H9 (cell line): ENCODE results near the gene DCAF12. TPM values are rescaled to one million over a fixed set of nuclear protein-coding genes. Genes with fewer than 3 reads are reported as not detected.

Experiments used
- DNase-seq: peaks from one replicate; pipeline ENCODE4 v3.0.0-alpha.2; 2017
- H2AFZ ChIP-seq: one replicate; pipeline ENCODE4 v1.6.1; 2013; ENCODE audit warnings: mild to moderate bottlenecking, low read length, control low read depth, moderate library complexity
- H2AK5ac ChIP-seq: 2 replicates; pipeline ENCODE4 v1.6.1; 2013; ENCODE audit warnings: low read length, control low read depth, mixed read lengths; ENCODE audit not compliant: insufficient read length
- H2BK120ac ChIP-seq: one replicate; pipeline ENCODE4 v1.6.1; 2013; ENCODE audit warnings: low read depth, mild to moderate bottlenecking, low read length, control low read depth, inconsistent platforms; ENCODE audit not compliant: poor library complexity, severe bottlenecking
- H2BK12ac ChIP-seq: 2 replicates; pipeline ENCODE4 v1.6.1; 2013; ENCODE audit warnings: low read length, control low read depth, mixed read lengths, low read depth; ENCODE audit not compliant: insufficient read length
- H2BK15ac ChIP-seq: 2 replicates; pipeline ENCODE4 v1.6.1; 2013; ENCODE audit warnings: low read depth, low read length, control low read depth
- H2BK20ac ChIP-seq: one replicate; pipeline ENCODE4 v1.6.1; 2013; ENCODE audit warnings: low read depth, mild to moderate bottlenecking, low read length, control low read depth, inconsistent platforms; ENCODE audit not compliant: poor library complexity, severe bottlenecking
- H2BK5ac ChIP-seq: 2 replicates; pipeline ENCODE4 v1.6.1; 2013; ENCODE audit warnings: low read length, control low read depth, mixed read lengths; ENCODE audit not compliant: insufficient read length
- H3K14ac ChIP-seq: 2 replicates; pipeline ENCODE4 v1.6.1; 2013; ENCODE audit warnings: low read length, control low read depth; ENCODE audit not compliant: insufficient read depth
- H3K18ac ChIP-seq: 2 replicates; pipeline ENCODE4 v1.6.1; 2013; ENCODE audit warnings: low read depth, mild to moderate bottlenecking, mixed read lengths, low read length, control low read depth; ENCODE audit not compliant: insufficient read length
- H3K23ac ChIP-seq: 2 replicates; pipeline ENCODE4 v1.6.1; 2013; ENCODE audit warnings: low read length, control low read depth, mixed read lengths, low read depth; ENCODE audit not compliant: insufficient read length
- H3K23me2 ChIP-seq: 2 replicates; pipeline ENCODE4 v1.6.1; 2013; ENCODE audit warnings: low read depth, mild to moderate bottlenecking, mixed read lengths, low read length, control low read depth; ENCODE audit not compliant: insufficient read length, poor library complexity, severe bottlenecking
- H3K27ac ChIP-seq: 2 replicates; pipeline ENCODE4 v1.5.1; 2013; ENCODE audit warnings: low read length, control low read depth, mixed read lengths, low read depth; ENCODE audit not compliant: insufficient read length
- H3K27me3 ChIP-seq: 2 replicates; pipeline ENCODE4 v1.6.1; 2013; ENCODE audit warnings: low read length, control low read depth, inconsistent platforms; ENCODE audit not compliant: insufficient read depth
- H3K4ac ChIP-seq: 2 replicates; pipeline ENCODE4 v1.6.1; 2013; ENCODE audit warnings: low read depth, mild to moderate bottlenecking, control low read depth, inconsistent platforms, low read length, moderate library complexity
- H3K4me1 ChIP-seq: 2 replicates; pipeline ENCODE4 v1.6.1; 2013; ENCODE audit warnings: low read length, control low read depth, inconsistent platforms; ENCODE audit not compliant: insufficient read depth
- H3K4me2 ChIP-seq: 2 replicates; pipeline ENCODE4 v1.6.1; 2013; ENCODE audit warnings: low read length, control low read depth, mixed read lengths; ENCODE audit not compliant: insufficient read length, insufficient read depth
- H3K56ac ChIP-seq: 2 replicates; pipeline ENCODE4 v1.6.1; 2013; ENCODE audit warnings: low read depth, mild to moderate bottlenecking, mixed read lengths, low read length, control low read depth; ENCODE audit not compliant: insufficient read length
- H3K79me1 ChIP-seq: 2 replicates; pipeline ENCODE4 v1.6.1; 2013; ENCODE audit warnings: low read depth, mild to moderate bottlenecking, moderate library complexity, low read length, control low read depth, inconsistent platforms; ENCODE audit not compliant: insufficient read depth, poor library complexity, severe bottlenecking
- H3K79me2 ChIP-seq: 2 replicates; pipeline ENCODE4 v1.6.1; 2013; ENCODE audit warnings: low read length, control low read depth, inconsistent platforms; ENCODE audit not compliant: insufficient read depth
- H3K9ac ChIP-seq: 2 replicates; pipeline ENCODE4 v1.6.1; 2013; ENCODE audit warnings: low read length, control low read depth, mixed read lengths; ENCODE audit not compliant: insufficient read length; ENCODE audit errors: extremely low read depth
- H3K9me3 ChIP-seq: one replicate; pipeline ENCODE4 v1.6.1; 2013; ENCODE audit warnings: low read depth, low read length, inconsistent platforms; ENCODE audit not compliant: control insufficient read depth
- H3T11ph ChIP-seq: one replicate; pipeline ENCODE4 v1.6.1; 2013; ENCODE audit warnings: mild to moderate bottlenecking, low read length, control low read depth, inconsistent platforms
- H4K20me1 ChIP-seq: one replicate; pipeline ENCODE4 v1.6.1; 2013; ENCODE audit not compliant: control insufficient read depth, insufficient read length, insufficient read depth
- H4K5ac ChIP-seq: 2 replicates; pipeline ENCODE4 v1.6.1; 2013; ENCODE audit warnings: low read depth, mild to moderate bottlenecking, mixed read lengths, low read length, control low read depth; ENCODE audit not compliant: insufficient read length
- H4K8ac ChIP-seq: replicated peaks from 2 replicates; pipeline ENCODE4 v1.6.1; 2013; ENCODE audit warnings: low read length, control low read depth, mixed read lengths, low read depth; ENCODE audit not compliant: insufficient read length
- H4K91ac ChIP-seq: 2 replicates; pipeline ENCODE4 v1.6.1; 2013; ENCODE audit warnings: low read depth, mild to moderate bottlenecking, moderate library complexity, mixed read lengths, low read length, control low read depth; ENCODE audit not compliant: insufficient read length
- H3K27ac Mint-ChIP-seq, 3 experiments: 2 replicates in 2 of 3; 3 replicates in 1 of 3; pipeline ENCODE4 v1.8.0; 2020 to 2021; ENCODE audit warnings: mixed read lengths in 3 of 3, mild to moderate bottlenecking in 1 of 3, moderate library complexity in 1 of 3
- H3K27me3 Mint-ChIP-seq: 2 replicates; pipeline ENCODE4 v1.8.0; 2021; ENCODE audit warnings: low read depth, mild to moderate bottlenecking, moderate library complexity, mixed read lengths
- H3K36me3 Mint-ChIP-seq, 3 experiments: 2 replicates in 2 of 3; 3 replicates in 1 of 3; pipeline ENCODE4 v1.8.0; 2020 to 2021; ENCODE audit warnings: low read depth in 3 of 3, mixed read lengths in 3 of 3; ENCODE audit not compliant: insufficient read depth in 1 of 3
- H3K4me1 Mint-ChIP-seq, 2 experiments: 2 replicates each; pipeline ENCODE4 v1.8.0; 2020; ENCODE audit warnings: mixed read lengths in 2 of 2
- H3K4me3 Mint-ChIP-seq, 2 experiments: 2 replicates in 1 of 2; 3 replicates in 1 of 2; pipeline ENCODE4 v1.8.0; 2020 to 2021; ENCODE audit warnings: mild to moderate bottlenecking in 2 of 2, mixed read lengths in 2 of 2, moderate library complexity in 1 of 2
- H3K9me3 Mint-ChIP-seq, 2 experiments: 2 replicates in 1 of 2; 3 replicates in 1 of 2; pipeline ENCODE4 v1.8.0; 2020; ENCODE audit warnings: mild to moderate bottlenecking in 2 of 2, mixed read lengths in 2 of 2, moderate library complexity in 1 of 2
- CTCF ChIP-seq: fragments of 200-600 bp; sonication (generic); conservative IDR thresholded peaks from 3 replicates; pipeline ENCODE4 v1.8.0; 2021; ENCODE audit warnings: antibody characterized with exemption, mild to moderate bottlenecking
- WGBS: extraction: QIAGEN DNeasy Blood & Tissue Kit; methylation state at CpG from one replicate; pipeline ENCODE4 v1.1.7; 2013; ENCODE audit warnings: missing lambda C conversion rate, low lambda C conversion rate, mixed read lengths; ENCODE audit not compliant: insufficient read length; ENCODE audit errors: extremely low coverage; 5-methylcytosine and 5-hydroxymethylcytosine counted together
- total RNA-seq: library from RNA; stranded (reverse); gene quantifications from 2 replicates; pipeline ENCODE4 v1.2.1, GENCODE V29; 2021

The DCAF12 gene
- total RNA-seq, 1 experiment from 2014 or later: 33.6 TPM

DNA sequence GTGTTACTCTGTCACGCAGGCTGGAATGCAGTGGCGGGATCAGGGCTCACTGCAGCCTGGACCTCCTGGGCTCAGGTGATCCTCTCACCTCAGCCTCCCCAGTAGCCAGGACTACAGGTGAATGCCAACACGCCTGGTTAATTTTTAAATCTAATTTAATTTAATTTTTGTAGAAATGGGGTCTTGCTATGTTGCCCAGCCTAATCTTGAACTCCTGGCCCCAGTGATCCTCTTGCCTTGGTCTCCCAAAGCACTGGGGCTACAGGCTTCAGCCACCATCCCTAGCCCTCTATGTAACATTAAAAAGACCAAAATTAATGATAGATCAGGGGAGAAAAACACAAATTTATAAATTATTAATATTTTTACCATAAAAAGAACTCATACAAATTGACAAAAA, 66.5 kb downstream of the DCAF12 start:
- Histone ChIP-seq H3K9ac (no peak overlapping the region), H3K14ac (no peak overlapping the region), H3K4me1 (no peaks in the 10 kb centered on the region), H3K27ac (no peak overlapping the region), H2BK5ac (no peak overlapping the region), H3K27me3 (no peaks in the 10 kb centered on the region), H3K79me2 (no peaks in the 10 kb centered on the region), H3K4ac (no peak overlapping the region), H2BK15ac (no peak overlapping the region), H3T11ph (no peak overlapping the region), H3K23me2 (no peaks in the 10 kb centered on the region), H4K5ac (no peak overlapping the region), H3K4me2 (no peak overlapping the region), H2BK20ac (no peak overlapping the region), H2BK120ac (no peak overlapping the region), H3K18ac (no peak overlapping the region), H3K79me1 (no peaks in the 10 kb centered on the region), H2BK12ac (no peak overlapping the region), H3K9me3 (no peaks in the 10 kb centered on the region), H3K56ac (no peak overlapping the region), H4K20me1 (no peaks in the 10 kb centered on the region), H3K23ac (no peak overlapping the region), H2AFZ (no peak overlapping the region), H2AK5ac (no peak overlapping the region), H4K8ac (no peak overlapping the region), H4K91ac (no peak overlapping the region)
- H3K36me3 Mint-ChIP-seq: no peaks in the 10 kb centered on the region
- no peak overlapping the region for H3K4me3 Mint-ChIP-seq
- no peaks in the 10 kb centered on the region for H3K4me1 Mint-ChIP-seq
- H3K9me3 Mint-ChIP-seq: no peaks in the 10 kb centered on the region
- TF ChIP-seq CTCF: no peak
- WGBS: no CpG with 5 or more reads among the region's 3 CpGs
- no peaks in the 10 kb centered on the region for H3K27me3 Mint-ChIP-seq
- no peak overlapping the region for H3K27ac Mint-ChIP-seq
- DNase-seq: no peak
